Smooth muscle cell (in vitro differentiated cells): ENCODE results near the gene LONP1. TPM values are rescaled to one million over a fixed set of nuclear protein-coding genes. Genes with fewer than 3 reads are reported as not detected.

Experiments
- DNase-seq: peaks from one replicate; lab custom pipeline; 2025; ENCODE audit not compliant: unreplicated experiment; lab: John Stamatoyannopoulos, UW
- H2AFZ ChIP-seq: fragments of 200-600 bp; sonication (generic); 2 replicates; pipeline ENCODE4 v1.6.0; 2016; ENCODE audit warnings: antibody characterized with exemption, low read depth, mild to moderate bottlenecking
- H3F3A ChIP-seq: fragments of 200-600 bp; sonication (generic); 2 replicates; pipeline ENCODE4 v1.6.0; 2017; ENCODE audit warnings: antibody characterized with exemption, low read depth
- H3K27ac ChIP-seq: fragments of 200-600 bp; sonication (generic); 2 replicates; pipeline ENCODE4 v1.5.1; 2016; ENCODE audit warnings: low read depth, mild to moderate bottlenecking
- H3K27me3 ChIP-seq: fragments of 200-600 bp; sonication (generic); 2 replicates; pipeline ENCODE4 v1.6.1; 2016; ENCODE audit warnings: low read depth, mild to moderate bottlenecking
- H3K36me3 ChIP-seq: fragments of 200-600 bp; sonication (generic); 2 replicates; pipeline ENCODE4 v1.5.1; 2016; ENCODE audit warnings: low read depth
- H3K4me1 ChIP-seq: fragments of 200-600 bp; sonication (generic); 2 replicates; pipeline ENCODE4 v1.5.1; 2016; ENCODE audit warnings: low read depth
- H3K4me2 ChIP-seq: fragments of 200-600 bp; sonication (generic); 2 replicates; pipeline ENCODE4 v1.6.0; 2016; ENCODE audit warnings: mild to moderate bottlenecking
- H3K4me3 ChIP-seq: fragments of 200-600 bp; sonication (generic); 2 replicates; pipeline ENCODE4 v1.5.1; 2016; ENCODE audit warnings: mild to moderate bottlenecking
- H3K79me2 ChIP-seq: fragments of 200-600 bp; sonication (generic); 2 replicates; pipeline ENCODE4 v1.6.0; 2016; ENCODE audit warnings: low read depth, mild to moderate bottlenecking
- H3K9ac ChIP-seq: fragments of 200-600 bp; sonication (generic); 2 replicates; pipeline ENCODE4 v1.6.0; 2016; ENCODE audit warnings: low read depth
- H3K9me3 ChIP-seq: fragments of 200-600 bp; sonication (generic); replicated peaks from 2 replicates; pipeline ENCODE4 v1.5.1; 2016; ENCODE audit warnings: low read depth
- H4K20me1 ChIP-seq: fragments of 200-600 bp; sonication (generic); 2 replicates; pipeline ENCODE4 v1.6.0; 2016; ENCODE audit warnings: low read depth
- CTCF ChIP-seq: fragments of 200-600 bp; sonication (generic); IDR thresholded peaks from 2 replicates; pipeline ENCODE4 v1.5.1; 2017; ENCODE audit warnings: borderline replicate concordance, mild to moderate bottlenecking, antibody characterized with exemption; ENCODE audit not compliant: insufficient read depth, poor library complexity, severe bottlenecking
- WGBS: methylation state at CpG from one replicate; pipeline ENCODE4 v1.1.7; 2016; ENCODE audit warnings: low lambda C conversion rate; 5-methylcytosine and 5-hydroxymethylcytosine counted together
- polyA plus RNA-seq: library from polyadenylated mRNA; unstranded; fragments of >200 nt; fragmentation: Nextera tagmentation; extraction: Ambion mirVana; gene quantifications from 2 replicates; pipeline ENCODE4 v1.2.1, GENCODE V29; 2016
- total RNA-seq: library from RNA; depleted of rRNA; stranded (reverse); fragments of >200 nt; gene quantifications from 2 replicates; pipeline ENCODE4 v1.2.3, GENCODE V29; 2014

The LONP1 gene
- total and polyA plus RNA-seq, 2 experiments from 2014 or later = 31.6 to 67.7 TPM

GRCh38 chr19:5664515-5664914 is 55.4 kb downstream of the LONP1 start:
- Histone ChIP-seq H3K9ac (no peak overlapping the region), H3F3A (no peaks in the 10 kb centered on the region), H3K4me1 (no peaks in the 10 kb centered on the region), H3K27ac (no peak overlapping the region), H2AFZ (no peak overlapping the region), H3K36me3 (peaks cover 9% of the 10 kb centered on the region), H3K9me3 (no peaks in the 10 kb centered on the region), H4K20me1 (peaks cover 13% of the 10 kb centered on the region), H3K27me3 (no peaks in the 10 kb centered on the region), H3K4me3 (no peak overlapping the region), H3K4me2 (no peak overlapping the region), H3K79me2 (no peaks in the 10 kb centered on the region)
- TF ChIP-seq CTCF = no peak
- no peak for DNase-seq
- WGBS = 93% methylated on average over 2 of the region's 2 CpGs

- H4K20me1 ChIP-seq = peaks cover 13% of the 10 kb centered on the region
- TF ChIP-seq CTCF = no peak
- no peaks in the 10 kb centered on the region for H3K79me2 ChIP-seq
- H3K9ac ChIP-seq = no peak overlapping the region
- H3K36me3 ChIP-seq = peaks cover 9% of the 10 kb centered on the region
- no peak for DNase-seq
- no peak overlapping the region for H3K4me3 ChIP-seq
- H3K9me3 ChIP-seq = no peaks in the 10 kb centered on the region
- no peak overlapping the region for H2AFZ ChIP-seq
- 96% methylated on average over 17 of the region's 17 CpGs for WGBS
- no peaks in the 10 kb centered on the region for H3K27me3 ChIP-seq
- no peaks in the 10 kb centered on the region for H3F3A ChIP-seq
- H3K27ac ChIP-seq = no peak overlapping the region
- H3K4me1 ChIP-seq = no peaks in the 10 kb centered on the region
- H3K4me2 ChIP-seq = no peak overlapping the region
These were observed 56.0 kb downstream of the LONP1 start for GRCh38 chr19:5663904-5664303.

DNA sequence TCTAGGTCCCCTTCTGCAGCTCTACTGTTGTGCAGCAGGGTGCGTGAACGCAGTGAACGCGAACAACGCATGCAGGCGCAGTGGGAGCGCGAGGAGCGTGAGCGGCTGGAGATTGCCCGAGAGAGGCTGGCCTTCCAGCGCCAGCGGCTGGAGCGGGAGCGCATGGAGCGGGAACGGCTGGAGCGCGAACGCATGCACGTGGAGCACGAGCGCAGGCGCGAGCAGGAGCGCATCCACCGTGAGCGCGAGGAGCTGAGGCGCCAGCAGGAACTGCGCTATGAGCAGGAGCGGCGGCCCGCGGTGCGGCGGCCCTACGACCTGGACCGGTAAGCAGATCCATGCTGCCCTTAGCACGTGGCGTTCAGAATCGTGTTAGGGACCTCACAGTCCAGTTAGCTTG is 58.5 kb downstream of the LONP1 start:
- Histone ChIP-seq H3K9me3 (no peaks in the 10 kb centered on the region), H2AFZ (no peak overlapping the region), H3F3A (no peaks in the 10 kb centered on the region), H3K9ac (no peak overlapping the region), H3K79me2 (no peaks in the 10 kb centered on the region), H4K20me1 (peaks cover 7% of the 10 kb centered on the region), H3K27ac (no peak overlapping the region), H3K36me3 (peaks cover 9% of the 10 kb centered on the region), H3K4me1 (no peaks in the 10 kb centered on the region), H3K4me2 (no peak overlapping the region), H3K4me3 (no peak overlapping the region), H3K27me3 (no peaks in the 10 kb centered on the region)
- WGBS = over 99% methylated on average over 42 of the region's 42 CpGs
- no peak for TF ChIP-seq CTCF
- no peak for DNase-seq

DNA sequence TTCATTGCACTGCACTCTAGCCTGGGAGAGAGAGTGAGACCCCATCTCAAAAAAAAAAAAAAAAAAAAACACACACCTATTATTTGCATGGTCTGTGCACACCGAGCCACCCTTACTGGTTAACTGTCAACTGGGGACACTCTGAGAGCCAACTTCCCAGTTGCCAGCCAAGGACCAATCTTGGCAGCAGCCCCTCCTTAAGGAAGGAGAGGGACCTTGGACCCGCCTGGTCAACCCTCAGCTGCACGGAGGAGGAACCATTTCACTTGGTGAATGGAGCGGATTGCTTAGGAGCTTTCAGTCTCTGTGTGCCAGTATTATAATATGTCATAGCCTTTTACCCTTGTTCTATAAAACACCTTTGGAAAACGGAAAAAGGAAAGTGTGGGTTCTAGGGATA is 64.5 kb downstream of the LONP1 start:
- 94% methylated on average over 5 of the region's 5 CpGs for WGBS
- no peak for TF ChIP-seq CTCF
- Histone ChIP-seq H3K27me3 (no peaks in the 10 kb centered on the region), H3K4me2 (no peak overlapping the region), H3K4me3 (no peak overlapping the region), H3K9me3 (no peaks in the 10 kb centered on the region), H3K4me1 (no peaks in the 10 kb centered on the region), H3K27ac (no peak overlapping the region), H4K20me1 (peaks cover 4% of the 10 kb centered on the region), H3K79me2 (peaks cover 4% of the 10 kb centered on the region), H2AFZ (no peak overlapping the region), H3F3A (no peaks in the 10 kb centered on the region), H3K9ac (no peak overlapping the region), H3K36me3 (peaks cover 2% of the 10 kb centered on the region)
- no peak for DNase-seq
